Heart right ventricle (tissue), 16 donors: ENCODE results near the gene CDC42EP3. TPM values are rescaled to one million over a fixed set of nuclear protein-coding genes. Genes with fewer than 3 reads are reported as not detected.

Experiments used
- ATAC-seq, 8 donors: fragments of 200-7000 bp; cut with Tn5 transposase; one replicate each; pipeline ENCODE4 v1.9.1; 2020; ENCODE audit warnings: mild to moderate bottlenecking in 8 of 8, moderate library complexity in 8 of 8, moderate number of reproducible peaks in 1 of 8
- DNase-seq, 2 donors: peaks; one replicate each; pipeline ENCODE4 v3.0.0-alpha.2; 2020
- H3K27ac ChIP-seq, 10 donors: fragments of 200-600 bp; sonication (generic) in 2 of 10; one replicate each; pipeline versions ENCODE4 v1.5.0 to v1.8.0; 2020 to 2022; ENCODE audit warnings: mild to moderate bottlenecking in 3 of 10
- H3K27me3 ChIP-seq, 7 donors: fragments of 200-600 bp; one replicate each; pipeline ENCODE4 v1.8.0; 2021 to 2022; ENCODE audit warnings: mild to moderate bottlenecking in 2 of 7
- H3K36me3 ChIP-seq, 9 donors: fragments of 200-600 bp; sonication (generic) in 1 of 9; one replicate each; pipeline versions ENCODE4 v1.5.0 to v1.8.0; 2020 to 2022; ENCODE audit warnings: mild to moderate bottlenecking in 2 of 9
- H3K4me1 ChIP-seq, 9 donors: fragments of 200-600 bp; sonication (generic) in 1 of 9; one replicate each; pipeline versions ENCODE4 v1.5.0 to v1.8.0; 2020 to 2022; ENCODE audit warnings: mild to moderate bottlenecking in 4 of 9
- H3K4me3 ChIP-seq, 10 donors: fragments of 200-600 bp; sonication (generic) in 2 of 10; one replicate each; pipeline versions ENCODE4 v1.5.0 to v1.8.0; 2020 to 2022; ENCODE audit warnings: mild to moderate bottlenecking in 7 of 10, moderate library complexity in 2 of 10
- H3K9me3 ChIP-seq, 11 donors: fragments of 200-600 bp in 10 of 11; sonication (generic) in 2 of 11; one replicate each; pipeline versions ENCODE4 v1.5.0 to v1.8.0; 2013 to 2022; ENCODE audit warnings: mild to moderate bottlenecking in 2 of 11, control low read depth in 1 of 11, moderate library complexity in 1 of 11
- WGBS, 2 donors: extraction: QIAGEN DNeasy Blood & Tissue Kit; methylation state at CpG; one replicate each; pipeline ENCODE4 v1.1.7; 2013; ENCODE audit warnings: inconsistent platforms in 1 of 2; 5-methylcytosine and 5-hydroxymethylcytosine counted together
- intact Hi-C, 10 donors: fragments of 100-400 bp; cut with DNase I; formaldehyde crosslinking; loops; one replicate each; pipeline versions ENCODE4 v1.11.1 to v1.14.2; 2022
- polyA plus RNA-seq, 2 donors: library from polyadenylated mRNA; stranded (reverse); fragments of 200-250 nt; gene quantifications; one replicate each; pipeline ENCODE4 v1.2.3, GENCODE V29; 2013
- total RNA-seq, 10 donors: library from RNA; stranded (reverse); fragmentation: NEBNext Ultra II Directional in 3 of 10; extraction: Animal tissue kit (Norgen Biotek cat#: 25700) in 3 of 10; gene quantifications; one replicate each; pipeline versions ENCODE4 v1.2.1 to v1.2.4, GENCODE V29; 2021 to 2023
- TF ChIP-seq, protein P1 (sequence below), 9 donors: fragments of 200-600 bp; sonication (generic) in 2 of 9; IDR thresholded peaks; one replicate each; pipeline versions ENCODE4 v1.5.0 to v1.8.0; 2021 to 2022; ENCODE audit warnings: antibody characterized with exemption in 9 of 9, mild to moderate bottlenecking in 5 of 9, moderate library complexity in 1 of 9
- donor health status: Arrhythmogenic right ventricular cardiomyopathy.
- donor health status: ischemic (EF 13 %, LVEDD 7.1; RV severe dilation, severe dysfunction).
- donor health status: healthy with polysubstance abuse.
- donor health status: DM: no; HTN: yes; CAD: no.
- donor health status: DM: no; HTN: no; CAD: no.
- donor health status: ischemic (EF 25% LVEDD 6.9; RV normal size, moderate dysfunction).
- donor health status: ischemic (EF 25% LVEDD 5.7; RV mildly dilated, moderate dysfunction).
- donor health status: healthy.
- donor health status: DM: yes; HTN: yes; CAD: no.
- donor health status: Ischemic cardiomyopathy.
- donor health status: ischemic (EF 35%, LVEDD 5.7; RV mildly dilated, moderate dysfunction).
- donor health status: nonischemic (EF 11% LVEDD 7.7; RV severe dilation, severe dysfunction).
- donor health status: DM: yes; HTN: yes; CAD: no.
- donor health status: PGD.
- donor health status: ischemic (EF 29% LVEDD 5.4; RV normal size, mild dysfunction).
- donor health status: nonischemic (EF 23%, LVEDD 6.1; RV moderate dilation, normal function).

CDC42EP3 gene
- total and polyA plus RNA-seq, 12 donors = 28.4 to 188 (median 120) TPM

DNA sequence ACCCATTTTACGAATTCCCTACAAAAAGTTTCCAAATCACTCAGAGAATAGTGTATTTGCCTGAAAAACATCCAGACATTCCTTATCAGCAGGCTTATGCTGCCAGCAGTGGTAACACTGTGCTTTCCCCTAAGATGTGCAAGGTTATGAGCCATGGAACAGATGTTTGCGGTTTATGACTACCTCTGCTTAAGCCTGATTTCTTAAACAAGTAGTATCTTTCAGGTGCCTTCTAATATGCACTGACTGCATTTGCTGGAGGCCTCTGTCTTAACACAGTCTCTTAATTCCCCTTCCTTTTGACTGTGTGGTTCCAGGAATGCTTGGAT lies 54.8 kb downstream of the CDC42EP3 start:
- DNase-seq (no peak), ATAC-seq (no peak)
- 79 to 90% methylated on average over 2 of the region's 2 CpGs for WGBS, 2 donors
- Histone ChIP-seq H3K4me3 (no peak overlapping the region), H3K27ac (peak overlapping the region in 3 of 10 donors; percentile 27 to 73 (median 52)), H3K36me3 (no peaks in the 10 kb centered on the region), H3K27me3 (no peaks in the 10 kb centered on the region), H3K9me3 (no peaks in the 10 kb centered on the region), H3K4me1 (peaks cover 0 to 44% (median 23%) of the 10 kb centered on the region in 9 donors)
- TF ChIP-seq, protein P1, sequence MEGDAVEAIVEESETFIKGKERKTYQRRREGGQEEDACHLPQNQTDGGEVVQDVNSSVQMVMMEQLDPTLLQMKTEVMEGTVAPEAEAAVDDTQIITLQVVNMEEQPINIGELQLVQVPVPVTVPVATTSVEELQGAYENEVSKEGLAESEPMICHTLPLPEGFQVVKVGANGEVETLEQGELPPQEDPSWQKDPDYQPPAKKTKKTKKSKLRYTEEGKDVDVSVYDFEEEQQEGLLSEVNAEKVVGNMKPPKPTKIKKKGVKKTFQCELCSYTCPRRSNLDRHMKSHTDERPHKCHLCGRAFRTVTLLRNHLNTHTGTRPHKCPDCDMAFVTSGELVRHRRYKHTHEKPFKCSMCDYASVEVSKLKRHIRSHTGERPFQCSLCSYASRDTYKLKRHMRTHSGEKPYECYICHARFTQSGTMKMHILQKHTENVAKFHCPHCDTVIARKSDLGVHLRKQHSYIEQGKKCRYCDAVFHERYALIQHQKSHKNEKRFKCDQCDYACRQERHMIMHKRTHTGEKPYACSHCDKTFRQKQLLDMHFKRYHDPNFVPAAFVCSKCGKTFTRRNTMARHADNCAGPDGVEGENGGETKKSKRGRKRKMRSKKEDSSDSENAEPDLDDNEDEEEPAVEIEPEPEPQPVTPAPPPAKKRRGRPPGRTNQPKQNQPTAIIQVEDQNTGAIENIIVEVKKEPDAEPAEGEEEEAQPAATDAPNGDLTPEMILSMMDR (IDR thresholded peaks at IDR 0.05) = no peak
- intact Hi-C loops = no loop called here

DNA sequence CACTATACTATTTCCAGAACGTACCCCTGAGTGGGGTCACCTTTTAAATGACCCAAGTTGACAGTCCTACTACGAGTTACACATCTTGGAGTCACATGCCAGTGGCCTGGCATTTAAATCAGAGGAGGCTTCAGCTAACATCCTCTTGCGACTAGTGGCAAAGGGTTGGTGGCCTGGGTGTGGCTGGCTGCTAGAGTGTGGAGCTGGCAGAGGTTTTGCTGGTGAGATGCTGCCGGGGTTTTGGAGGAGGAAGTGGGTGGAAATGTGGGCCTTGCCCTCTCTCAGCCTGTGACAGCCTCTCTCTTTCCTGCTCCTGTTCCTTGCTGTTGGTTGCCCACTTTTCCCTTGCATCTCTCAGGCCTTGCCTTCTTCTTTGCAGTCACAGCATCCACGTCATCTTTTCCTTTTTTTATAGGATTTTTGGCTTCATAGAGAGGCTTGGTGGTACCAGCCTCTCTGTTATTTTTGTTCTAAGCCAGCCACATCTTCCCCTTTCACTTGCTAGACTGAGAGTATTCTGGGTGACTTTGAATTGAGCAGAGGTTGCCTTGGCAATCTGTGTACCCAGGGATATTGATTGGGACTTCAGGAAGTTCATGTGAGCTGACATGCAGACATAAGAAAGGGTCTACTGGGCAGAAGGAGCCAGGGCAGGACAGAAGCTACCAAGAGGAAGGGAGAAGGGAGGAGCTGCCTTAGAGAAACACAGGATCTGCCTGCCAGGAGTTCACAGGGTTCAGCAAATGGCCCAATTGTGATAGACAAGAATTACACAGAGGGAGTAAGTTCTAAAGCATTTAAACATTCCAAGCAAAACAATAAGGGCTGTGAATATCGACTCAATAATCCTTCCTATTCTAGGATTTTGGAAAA lies 55.4 kb downstream of the CDC42EP3 start:
- Histone ChIP-seq H3K27ac (peak overlapping the region in 4 of 10 donors; percentile 14 to 73 (median 40)), H3K9me3 (no peaks in the 10 kb centered on the region), H3K4me1 (peaks cover 4 to 49% (median 29%) of the 10 kb centered on the region in 9 donors), H3K36me3 (no peaks in the 10 kb centered on the region), H3K4me3 (no peak overlapping the region), H3K27me3 (no peaks in the 10 kb centered on the region)
- peak in 7 of 8 donors; percentile 23 to 71 (median 50) for ATAC-seq
- 65 to 72% methylated on average over 6 of the region's 6 CpGs for WGBS, 2 donors
- intact Hi-C loops = loop anchor here in 1 of 10 donors (2.0 kb wide), 1 partner anchor 21 kb away; no protein-coding TSS in a partner anchor
- TF ChIP-seq, protein P1 (IDR thresholded peaks at IDR 0.05) = no peak
- DNase-seq = peak in 1 of 2 donors; percentile 40

DNA sequence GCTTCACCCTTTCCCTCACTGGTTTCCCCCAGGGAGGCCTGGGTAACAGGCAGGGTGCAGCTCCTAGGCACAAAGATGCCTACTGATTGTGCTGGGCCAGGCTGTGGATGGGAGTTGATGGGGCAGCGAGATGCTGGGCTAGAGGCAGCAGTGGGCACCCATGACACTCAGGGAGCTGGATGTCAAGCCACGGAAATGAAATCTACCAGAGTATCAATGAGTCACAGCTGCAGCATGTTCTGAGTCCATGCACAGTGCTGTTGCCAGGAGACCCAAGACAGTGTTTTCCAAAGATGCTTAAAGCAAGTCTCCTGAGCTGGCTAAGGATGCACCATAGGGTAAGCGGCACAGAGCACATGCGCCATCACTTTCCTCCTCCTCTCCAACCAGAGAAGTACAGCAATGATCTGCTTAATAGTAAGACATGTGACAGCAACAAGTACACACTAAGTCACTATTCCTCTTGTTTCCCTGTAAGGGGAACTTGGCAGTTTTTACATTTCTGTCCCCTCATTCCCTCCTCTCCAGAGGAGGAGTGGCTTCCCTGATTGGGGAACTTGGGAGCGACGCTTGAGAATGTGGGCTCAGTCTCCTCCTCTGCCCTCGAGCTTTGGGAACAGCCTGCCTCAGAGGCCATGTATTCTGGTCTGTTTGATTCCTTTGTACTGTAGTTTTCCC lies 57.2 kb downstream of the CDC42EP3 start:
- 85 to 89% methylated on average over 7 of the region's 7 CpGs for WGBS, 2 donors
- no peaks in the 10 kb centered on the region for H3K9me3 ChIP-seq
- ATAC-seq = peak in 1 of 8 donors; percentile 43

DNA sequence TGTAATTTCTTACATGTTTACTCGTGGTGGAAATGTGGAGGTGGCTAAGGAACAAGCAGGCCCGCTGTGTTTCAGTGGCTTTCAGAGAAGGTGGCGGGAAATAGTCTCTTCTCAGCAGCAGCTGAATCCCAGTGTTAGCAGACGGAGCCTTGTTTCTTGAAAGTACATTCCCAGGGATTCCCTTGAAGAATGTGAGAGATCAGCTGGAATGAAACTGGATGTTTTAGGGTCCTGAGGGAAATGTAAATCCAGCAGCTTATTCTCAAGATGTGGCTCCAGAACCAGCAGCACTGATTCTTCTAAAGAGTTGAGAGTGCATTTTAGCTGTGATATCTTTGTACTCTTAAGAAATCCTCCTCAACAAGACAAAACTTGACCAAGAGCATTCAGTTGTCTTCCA lies 59.1 kb downstream of the CDC42EP3 start:
- Histone ChIP-seq H3K27me3 (no peaks in the 10 kb centered on the region), H3K4me3 (no peak overlapping the region), H3K4me1 (peaks cover 6 to 50% (median 31%) of the 10 kb centered on the region in 9 donors), H3K36me3 (no peaks in the 10 kb centered on the region), H3K9me3 (peaks cover 0 to 12% (median 0%) of the 10 kb centered on the region in 11 donors), H3K27ac (no peak overlapping the region)
- intact Hi-C loops = no loop called here
- no peak for ATAC-seq
- TF ChIP-seq, protein P1 (IDR thresholded peaks at IDR 0.05) = no peak
- 78 to 89% methylated on average over 4 of the region's 4 CpGs for WGBS, 2 donors
- no peak for DNase-seq

More for the DNA sequence above, 57.2 kb downstream of the CDC42EP3 start:
- Histone ChIP-seq H3K36me3 (no peaks in the 10 kb centered on the region), H3K27ac (no peak overlapping the region), H3K4me3 (no peak overlapping the region), H3K4me1 (peaks cover 6 to 50% (median 31%) of the 10 kb centered on the region in 9 donors), H3K27me3 (no peaks in the 10 kb centered on the region)
- intact Hi-C loops = loop anchor here in 1 of 10 donors (2.0 kb wide), 1 partner anchor 19 kb away; no protein-coding TSS in a partner anchor
- TF ChIP-seq, protein P1 (IDR thresholded peaks at IDR 0.05) = no peak
- DNase-seq = no peak
